Measurements from ENCODE around the gene ZMAT2. TPM values are rescaled to one million over a fixed set of nuclear protein-coding genes. Genes with fewer than 3 reads are reported as not detected.
"Not testable (repeated sequence)": the region's sequence is repeated elsewhere in the genome, so short reads cannot be mapped to it uniquely, and the experiment has no call there.

ZMAT2 gene, protein sequence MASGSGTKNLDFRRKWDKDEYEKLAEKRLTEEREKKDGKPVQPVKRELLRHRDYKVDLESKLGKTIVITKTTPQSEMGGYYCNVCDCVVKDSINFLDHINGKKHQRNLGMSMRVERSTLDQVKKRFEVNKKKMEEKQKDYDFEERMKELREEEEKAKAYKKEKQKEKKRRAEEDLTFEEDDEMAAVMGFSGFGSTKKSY
- 10 to 100 TPM; 21.2 to 33.7 TPM for total RNA-seq

- H3K4me1 ChIP-seq = peaks cover 0 to 15% of the 10 kb centered on the region in 2 donors
- no peaks in the 10 kb centered on the region for H3K9me3 ChIP-seq
- peak within 1 kb of the TSS; percentile 74 for H3K4me3 ChIP-seq
- H3K27me3 ChIP-seq = no peaks in the 10 kb centered on the region
- TF ChIP-seq, protein P1, sequence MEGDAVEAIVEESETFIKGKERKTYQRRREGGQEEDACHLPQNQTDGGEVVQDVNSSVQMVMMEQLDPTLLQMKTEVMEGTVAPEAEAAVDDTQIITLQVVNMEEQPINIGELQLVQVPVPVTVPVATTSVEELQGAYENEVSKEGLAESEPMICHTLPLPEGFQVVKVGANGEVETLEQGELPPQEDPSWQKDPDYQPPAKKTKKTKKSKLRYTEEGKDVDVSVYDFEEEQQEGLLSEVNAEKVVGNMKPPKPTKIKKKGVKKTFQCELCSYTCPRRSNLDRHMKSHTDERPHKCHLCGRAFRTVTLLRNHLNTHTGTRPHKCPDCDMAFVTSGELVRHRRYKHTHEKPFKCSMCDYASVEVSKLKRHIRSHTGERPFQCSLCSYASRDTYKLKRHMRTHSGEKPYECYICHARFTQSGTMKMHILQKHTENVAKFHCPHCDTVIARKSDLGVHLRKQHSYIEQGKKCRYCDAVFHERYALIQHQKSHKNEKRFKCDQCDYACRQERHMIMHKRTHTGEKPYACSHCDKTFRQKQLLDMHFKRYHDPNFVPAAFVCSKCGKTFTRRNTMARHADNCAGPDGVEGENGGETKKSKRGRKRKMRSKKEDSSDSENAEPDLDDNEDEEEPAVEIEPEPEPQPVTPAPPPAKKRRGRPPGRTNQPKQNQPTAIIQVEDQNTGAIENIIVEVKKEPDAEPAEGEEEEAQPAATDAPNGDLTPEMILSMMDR (IDR thresholded peaks at IDR 0.05) = no peak
- H3K36me3 ChIP-seq = peaks cover 80% of the 10 kb centered on the region
- peak within 1 kb of the TSS in 1 of 2 donors; percentile 69 for H3K27ac ChIP-seq
- DNase-seq (ENCODE audit: low spot score) = peak; percentile 95
These were observed at the start of gene ZMAT2 for GRCh38 chr5:140700177-140701144. Gene ZMAT2, plus strand, starts transcription at chr5:140700447. Its CDS starts 14 bp downstream, at chr5:140700461.

GRCh38 chr5:140658870-140659269 is 41.4 kb upstream of the ZMAT2 start:
- Histone ChIP-seq H3K9me3 (no peaks in the 10 kb centered on the region), H3K4me1 (peaks cover 0 to 4% of the 10 kb centered on the region in 2 donors), H3K27ac (no peak overlapping the region), H3K4me3 (no peak overlapping the region), H3K27me3 (no peaks in the 10 kb centered on the region), H3K36me3 (peaks cover 93% of the 10 kb centered on the region)
- TF ChIP-seq, protein P1 (IDR thresholded peaks at IDR 0.05) = no peak
- DNase-seq (ENCODE audit: low spot score) = no peak

- H3K4me1 ChIP-seq; H3K27ac ChIP-seq; DNase-seq (ENCODE audit: low spot score); H3K4me3 ChIP-seq; H3K9me3 ChIP-seq; H3K27me3 ChIP-seq: not testable (repeated sequence)
- peaks cover 78% of the 10 kb centered on the region for H3K36me3 ChIP-seq
These were observed 39.9 kb upstream of the ZMAT2 start for GRCh38 chr5:140660371-140660770.

- Histone ChIP-seq H3K27me3 (no peaks in the 10 kb centered on the region), H3K36me3 (peaks cover 53% of the 10 kb centered on the region), H3K9me3 (no peaks in the 10 kb centered on the region), H3K4me3 (peak overlapping the region; percentile 88), H3K4me1 (peaks cover 0 to 20% of the 10 kb centered on the region in 2 donors), H3K27ac (peak overlapping the region; percentile 88)
- TF ChIP-seq, protein P1 (IDR thresholded peaks at IDR 0.05) = no peak
- DNase-seq (ENCODE audit: low spot score) = no peak
These were observed 36.3 kb upstream of the ZMAT2 start for GRCh38 chr5:140664030-140664358.

GRCh38 chr5:140664359-140665119 is 35.7 kb upstream of the ZMAT2 start, which contains the start of gene WDR55:
Gene WDR55, plus strand, starts transcription at chr5:140664904. Its CDS starts 9 bp downstream, at chr5:140664913.
- H3K27ac ChIP-seq = peak within 1 kb of the TSS; percentile 88
- H3K27me3 ChIP-seq = no peaks in the 10 kb centered on the region
- peak; percentile 97 for DNase-seq (ENCODE audit: low spot score)
- H3K4me3 ChIP-seq = peak within 1 kb of the TSS; percentile 88
- TF ChIP-seq, protein P1 (IDR thresholded peaks at IDR 0.05) = no peak
- peaks cover 53% of the 10 kb centered on the region for H3K36me3 ChIP-seq
- H3K4me1 ChIP-seq = peaks cover 0 to 20% of the 10 kb centered on the region in 2 donors
- H3K9me3 ChIP-seq = no peaks in the 10 kb centered on the region

DNA sequence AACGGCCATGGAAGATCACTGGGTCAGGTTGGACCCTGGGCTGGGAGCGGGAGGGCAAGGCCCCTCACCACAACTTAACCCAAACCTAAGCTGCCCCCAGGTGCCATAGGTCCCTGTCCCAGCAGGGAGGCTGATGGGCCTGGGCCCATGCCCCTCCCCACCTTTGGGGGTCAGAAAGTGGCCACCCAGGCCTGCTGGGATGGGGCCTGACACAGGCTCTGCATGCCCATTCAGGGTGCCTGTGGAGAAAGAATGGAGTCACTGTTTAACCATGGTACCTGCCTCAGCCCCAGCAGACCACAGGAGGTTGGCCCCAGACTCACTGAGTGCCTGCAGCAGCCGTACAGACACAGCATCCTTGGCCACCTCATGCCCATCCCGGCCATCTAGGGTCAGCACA is 29.2 kb upstream of the ZMAT2 start:
- H3K36me3 ChIP-seq = peaks cover 62% of the 10 kb centered on the region

More for the DNA sequence above, 29.2 kb upstream of the ZMAT2 start:
- not testable (repeated sequence) for DNase-seq (ENCODE audit: low spot score); H3K9me3 ChIP-seq; H3K27me3 ChIP-seq; H3K4me3 ChIP-seq; H3K27ac ChIP-seq; H3K4me1 ChIP-seq

Data from right atrium auricular region (tissue), 2 donors.